CD8-positive, alpha-beta memory T cell (primary cell): Measurements from ENCODE around the gene WASHC2C. TPM values are rescaled to one million over a fixed set of nuclear protein-coding genes. Genes with fewer than 3 reads are reported as not detected.

Experiments
- polyA plus RNA-seq: library from polyadenylated mRNA; unstranded; fragments of 300-500 nt; fragmentation: Illumina TruSeq; gene quantifications from one replicate; pipeline ENCODE4 v1.2.3, GENCODE V29; 2021
- total RNA-seq, 2 experiments: library from RNA; stranded (reverse); gene quantifications; one replicate each; pipeline ENCODE4 v1.2.3, GENCODE V29; 2021

Gene WASHC2C
- total and polyA plus RNA-seq, 3 experiments from 2014 or later: 23.4 to 41.1 (median 23.6) TPM

Other genes starting within 250 kb of the WASHC2C start
- gene ZFAND4, start 54.5 kb upstream of the WASHC2C start, total RNA-seq: 10 to 100 TPM; 11.0 to 11.7 TPM
- 21.1 TPM for gene ZFAND4, start 54.5 kb upstream of the WASHC2C start, polyA plus RNA-seq
- 10 to 100 TPM; 14.6 to 17.2 TPM for gene AGAP4, start 120.2 kb downstream of the WASHC2C start, total RNA-seq
- gene AGAP4, start 120.2 kb downstream of the WASHC2C start, polyA plus RNA-seq: 1.3 TPM
- gene TIMM23, start 245.2 kb downstream of the WASHC2C start, total RNA-seq: 100 to 1,000 TPM in 1 of 2 experiments, 10 to 100 TPM in 1; 96.4 to 101 TPM
- gene TIMM23, start 245.2 kb downstream of the WASHC2C start, polyA plus RNA-seq: 65.3 TPM